ENCODE results near the gene TNFAIP8L3.

TNFAIP8L3 gene

GRCh38 chr15:51097553-51098330 lies 3.0 kb upstream of the TNFAIP8L3 start:
- H3K4me2 ChIP-seq, result peak overlapping the region in 9 of 11 experiments; percentile 6 to 82 (median 42); a peak in 11 of 22 replicates
- peak overlapping the region in 3 of 11 experiments; percentile 6 to 25 (median 11); a peak in 2 of 22 replicates for H3K9ac ChIP-seq

GRCh38 chr15:51096976-51097375 lies 2.3 kb upstream of the TNFAIP8L3 start:
- Histone ChIP-seq H3K27ac (peak overlapping the region in 3 of 11 experiments; percentile 35 to 57 (median 54); a peak in 6 of 22 replicates), H3K9ac (peak overlapping the region in 1 of 11 experiments; percentile 7; a peak in 1 of 22 replicates), H3K27me3 (peaks cover 32 to 51% (median 46%) of the 10 kb centered on the region in 11 experiments), H3K9me3 (replicated peaks in 1 of 11) (peaks cover 0 to 17% (median 10%) of the 10 kb centered on the region in 11 experiments; a peak in 14 of 22 replicates), H3K4me2 (peak overlapping the region in 6 of 11 experiments; percentile 12 to 82 (median 58); a peak in 11 of 22 replicates), H3K4me1 (peaks cover 0 to 63% (median 20%) of the 10 kb centered on the region in 10 experiments; a peak in 12 of 20 replicates), H3K36me3 (no peaks in the 10 kb centered on the region), H3K4me3 (no peak overlapping the region), H4K20me1 (peaks cover 0 to 8% (median 0%) of the 10 kb centered on the region in 11 experiments; a peak in 1 of 22 replicates)
- no peak for TF ChIP-seq Cebpa-rat (IDR thresholded peaks at IDR 0.05)

More at GRCh38 chr15:51097553-51098330, 3.0 kb upstream of the TNFAIP8L3 start:
- TF ChIP-seq Cebpa-rat (IDR thresholded peaks at IDR 0.05), result no peak
- Histone ChIP-seq H3K4me3 (no peak overlapping the region), H4K20me1 (peaks cover 0 to 8% (median 0%) of the 10 kb centered on the region in 11 experiments; a peak in 1 of 22 replicates), H3K27me3 (peaks cover 28 to 43% (median 38%) of the 10 kb centered on the region in 11 experiments), H3K9me3 (replicated peaks in 1 of 11) (peaks cover 0 to 17% (median 10%) of the 10 kb centered on the region in 11 experiments; a peak in 14 of 22 replicates), H3K36me3 (no peaks in the 10 kb centered on the region), H3K27ac (peak overlapping the region in 4 of 11 experiments; percentile 23 to 57 (median 44); a peak in 7 of 22 replicates), H3K4me1 (peaks cover 0 to 55% (median 17%) of the 10 kb centered on the region in 10 experiments; a peak in 12 of 20 replicates)

- Histone ChIP-seq H3K27ac (no peak overlapping the region), H3K36me3 (no peaks in the 10 kb centered on the region), H3K4me3 (no peak overlapping the region), H3K27me3 (peaks cover 43 to 63% (median 57%) of the 10 kb centered on the region in 11 experiments), H3K9ac (no peak overlapping the region), H3K4me2 (peak overlapping the region in 2 of 11 experiments; percentile 80 to 82; a peak in 3 of 22 replicates), H3K9me3 (replicated peaks in 1 of 11) (peaks cover 0 to 17% (median 10%) of the 10 kb centered on the region in 11 experiments; a peak in 14 of 22 replicates), H3K4me1 (peaks cover 0 to 75% (median 20%) of the 10 kb centered on the region in 10 experiments; a peak in 12 of 20 replicates), H4K20me1 (peaks cover 0 to 8% (median 0%) of the 10 kb centered on the region in 11 experiments; a peak in 1 of 22 replicates)
- no peak for TF ChIP-seq Cebpa-rat (IDR thresholded peaks at IDR 0.05)
These were observed 1.1 kb upstream of the TNFAIP8L3 start for GRCh38 chr15:51095681-51096331.

- H3K36me3 ChIP-seq, result no peaks in the 10 kb centered on the region
- H3K4me1 ChIP-seq, result peaks cover 0 to 67% (median 20%) of the 10 kb centered on the region in 10 experiments; a peak in 12 of 20 replicates
- H3K9ac ChIP-seq, result peak overlapping the region in 4 of 11 experiments; percentile 16 to 68 (median 44); a peak in 4 of 22 replicates
- peaks cover 0 to 8% (median 0%) of the 10 kb centered on the region in 11 experiments; a peak in 1 of 22 replicates for H4K20me1 ChIP-seq
- peaks cover 43 to 69% (median 65%) of the 10 kb centered on the region in 11 experiments for H3K27me3 ChIP-seq
- peak overlapping the region; percentile 44 to 66 (median 54) for H3K4me3 ChIP-seq
- no peak for TF ChIP-seq Cebpa-rat (IDR thresholded peaks at IDR 0.05)
- H3K27ac ChIP-seq, result no peak overlapping the region
- H3K9me3 ChIP-seq (replicated peaks in 1 of 11), result peaks cover 0 to 17% (median 10%) of the 10 kb centered on the region in 11 experiments; a peak in 14 of 22 replicates
- H3K4me2 ChIP-seq, result peak overlapping the region; percentile 60 to 82 (median 69)
These were observed 684 bp downstream of the TNFAIP8L3 start for GRCh38 chr15:51093839-51094605.

- peaks cover 43 to 69% (median 65%) of the 10 kb centered on the region in 11 experiments for H3K27me3 ChIP-seq
- H4K20me1 ChIP-seq, result peaks cover 0 to 8% (median 0%) of the 10 kb centered on the region in 11 experiments; a peak in 1 of 22 replicates
- H3K4me3 ChIP-seq, result peak overlapping the region in 3 of 10 experiments; percentile 53 to 60 (median 54); a peak in 6 of 20 replicates
- TF ChIP-seq Cebpa-rat (IDR thresholded peaks at IDR 0.05), result no peak
- H3K27ac ChIP-seq, result no peak overlapping the region
- H3K36me3 ChIP-seq, result no peaks in the 10 kb centered on the region
- peak overlapping the region in 3 of 11 experiments; percentile 71 to 82 (median 72); a peak in 5 of 22 replicates for H3K4me2 ChIP-seq
- peaks cover 0 to 17% (median 10%) of the 10 kb centered on the region in 11 experiments; a peak in 14 of 22 replicates for H3K9me3 ChIP-seq (replicated peaks in 1 of 11)
- no peak overlapping the region for H3K9ac ChIP-seq
- H3K4me1 ChIP-seq, result peaks cover 0 to 62% (median 20%) of the 10 kb centered on the region in 10 experiments; a peak in 12 of 20 replicates
These were observed 1.2 kb downstream of the TNFAIP8L3 start for GRCh38 chr15:51093488-51093838.

- Histone ChIP-seq H4K20me1 (peaks cover 0 to 8% (median 0%) of the 10 kb centered on the region in 11 experiments; a peak in 1 of 22 replicates), H3K9me3 (replicated peaks in 1 of 11) (peaks cover 0 to 17% (median 10%) of the 10 kb centered on the region in 11 experiments; a peak in 14 of 22 replicates), H3K4me2 (peak overlapping the region in 3 of 11 experiments; percentile 53 to 82 (median 72); a peak in 6 of 22 replicates), H3K36me3 (no peaks in the 10 kb centered on the region), H3K9ac (peak overlapping the region in 1 of 11 experiments; percentile 7; a peak in 1 of 22 replicates), H3K4me3 (peak overlapping the region in 2 of 10 experiments; percentile 53 to 54; a peak in 2 of 20 replicates), H3K4me1 (peaks cover 0 to 53% (median 11%) of the 10 kb centered on the region in 10 experiments; a peak in 12 of 20 replicates), H3K27me3 (peaks cover 43 to 69% (median 65%) of the 10 kb centered on the region in 11 experiments), H3K27ac (no peak overlapping the region)
- no peak for TF ChIP-seq Cebpa-rat (IDR thresholded peaks at IDR 0.05)
These were observed 2.1 kb downstream of the TNFAIP8L3 start for GRCh38 chr15:51092480-51093040.

GRCh38 chr15:51090753-51091152 lies 4.0 kb downstream of the TNFAIP8L3 start:
- H3K4me2 ChIP-seq, result no peak overlapping the region
- H3K9me3 ChIP-seq (replicated peaks in 1 of 11), result peaks cover 0 to 14% (median 10%) of the 10 kb centered on the region in 11 experiments; a peak in 14 of 22 replicates
- H4K20me1 ChIP-seq, result peaks cover 0 to 8% (median 0%) of the 10 kb centered on the region in 11 experiments; a peak in 1 of 22 replicates
- no peak for TF ChIP-seq Cebpa-rat (IDR thresholded peaks at IDR 0.05)
- H3K27me3 ChIP-seq, result peaks cover 43 to 62% (median 56%) of the 10 kb centered on the region in 11 experiments
- no peaks in the 10 kb centered on the region for H3K36me3 ChIP-seq
- no peak overlapping the region for H3K27ac ChIP-seq
- no peak overlapping the region for H3K4me3 ChIP-seq
- peaks cover 0 to 35% (median 4%) of the 10 kb centered on the region in 10 experiments; a peak in 7 of 20 replicates for H3K4me1 ChIP-seq
- H3K9ac ChIP-seq, result no peak overlapping the region

Data from BLaER1 treated with 17β-estradiol and CSF1 and Interleukin-3, amounts not matched to agents 10 nM and 100 nM (cell line).